NCI-H2081 treated with DMSO at 0.1 percent for 48 hours (cell line): Measurements from ENCODE around the gene WRAP73.
"Not testable (repeated sequence)": the region's sequence is repeated elsewhere in the genome, so short reads cannot be mapped to it uniquely, and the experiment has no call there.

ENCODE experiments used
- DNase-seq: peaks from one replicate; lab custom pipeline; 2025; lab: John Stamatoyannopoulos, UW

The WRAP73 gene

DNA sequence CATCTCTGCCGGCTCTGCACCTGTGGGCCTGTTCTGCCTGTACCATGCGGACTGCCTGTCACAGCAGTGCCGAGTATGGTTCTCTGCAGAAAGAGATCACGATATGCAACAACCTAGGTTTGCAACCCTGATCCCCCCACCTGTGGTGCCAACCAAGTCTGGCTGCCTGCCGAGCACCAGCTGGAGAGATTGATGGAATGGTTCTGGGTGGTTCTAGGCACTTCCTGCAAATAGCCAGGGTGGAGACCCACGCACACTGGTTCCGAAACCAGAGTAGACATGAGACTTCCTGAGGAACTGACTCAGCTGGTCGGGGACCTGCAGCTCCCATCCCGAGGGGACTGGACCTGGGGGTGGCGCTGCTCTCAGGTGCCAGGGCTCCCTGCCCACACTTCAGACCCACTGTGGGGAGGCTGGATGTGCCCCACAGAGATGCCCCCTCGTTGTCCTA, 19.7 kb downstream of the WRAP73 start:
- no peak for DNase-seq

DNA sequence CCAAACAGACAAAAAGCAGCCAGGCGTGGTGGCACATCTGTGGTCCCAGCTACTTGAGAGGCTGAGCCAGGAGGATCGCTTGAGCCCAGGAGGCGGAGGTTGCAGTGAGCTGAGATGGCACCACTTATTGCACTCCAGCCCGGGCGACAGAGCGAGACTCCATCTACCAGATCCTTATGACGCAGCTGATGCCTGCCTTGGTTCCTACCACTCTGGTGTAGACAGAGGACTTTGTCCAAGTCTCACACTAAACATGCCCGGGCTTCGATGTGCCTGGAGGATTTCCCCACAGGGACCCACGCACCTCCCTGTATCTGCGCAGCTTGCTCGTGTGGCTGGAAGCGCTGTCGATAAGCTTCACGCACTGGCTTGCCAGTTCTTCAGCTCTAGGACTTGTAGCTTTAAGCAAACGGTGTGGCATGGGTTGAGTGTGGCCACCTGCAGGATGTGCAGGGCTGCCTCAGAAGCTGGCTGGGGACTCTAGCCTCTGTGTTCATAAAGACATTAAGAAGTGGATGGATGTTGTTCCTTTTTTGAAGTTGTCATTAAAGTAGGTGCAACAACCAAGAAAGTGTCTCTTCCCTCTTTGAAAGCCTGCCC, 20.2 kb downstream of the WRAP73 start:
- no peak for DNase-seq

DNA sequence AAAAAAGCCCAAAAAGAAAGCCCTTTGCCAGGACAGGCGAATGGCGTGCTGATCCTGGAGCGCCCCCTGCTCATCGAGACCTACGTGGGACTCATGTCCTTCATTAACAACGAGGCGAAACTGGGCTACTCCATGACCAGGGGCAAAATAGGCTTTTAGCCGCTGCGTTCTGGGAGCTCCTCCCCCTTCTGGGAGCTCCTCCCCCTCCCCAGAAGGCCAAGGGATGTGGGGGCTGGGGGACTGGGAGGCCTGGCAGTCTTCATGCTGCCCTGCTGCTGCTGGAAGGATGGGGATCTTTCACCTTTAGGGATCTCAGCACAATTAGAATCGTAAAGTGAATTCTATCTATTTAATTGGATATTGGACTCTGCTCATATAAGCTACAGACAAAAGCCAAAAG, 21.5 kb downstream of the WRAP73 start:
- DNase-seq, result no peak

DNA sequence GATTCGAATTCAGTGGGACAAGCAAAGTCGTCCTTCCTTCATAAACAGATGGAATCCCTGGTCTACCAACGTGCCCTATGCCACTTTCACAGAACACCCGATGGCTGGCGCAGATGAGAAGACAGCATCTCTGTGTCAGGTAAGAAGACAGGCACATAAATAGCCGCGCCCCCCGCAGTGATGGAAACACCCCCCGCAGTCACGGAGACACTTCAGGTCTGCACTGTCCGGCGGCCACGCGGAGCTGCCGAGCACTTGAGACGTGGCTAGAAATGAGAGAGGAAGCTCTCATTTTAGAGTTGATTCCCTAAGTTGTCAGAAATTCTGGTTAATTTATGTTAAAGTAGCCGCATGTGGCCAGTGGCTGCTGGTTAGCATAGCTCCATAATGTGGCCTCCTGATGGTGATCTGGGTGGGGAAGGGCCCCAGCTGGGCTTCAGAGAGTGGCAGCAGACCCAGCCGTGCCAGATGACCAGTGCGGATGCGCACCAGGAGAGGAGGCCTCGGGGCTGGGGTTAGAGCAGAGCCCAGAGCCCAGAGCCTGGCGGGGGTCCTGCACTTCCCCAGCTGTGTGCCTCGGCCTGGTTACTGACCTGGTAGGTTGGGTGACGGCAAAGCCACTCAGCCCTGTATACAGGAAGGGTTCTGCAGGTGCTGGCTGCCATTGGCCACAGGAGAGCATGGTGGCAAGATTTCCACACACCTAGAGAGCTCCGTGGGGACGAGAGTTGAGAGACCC, 22.2 kb downstream of the WRAP73 start:
- no peak for DNase-seq

DNA sequence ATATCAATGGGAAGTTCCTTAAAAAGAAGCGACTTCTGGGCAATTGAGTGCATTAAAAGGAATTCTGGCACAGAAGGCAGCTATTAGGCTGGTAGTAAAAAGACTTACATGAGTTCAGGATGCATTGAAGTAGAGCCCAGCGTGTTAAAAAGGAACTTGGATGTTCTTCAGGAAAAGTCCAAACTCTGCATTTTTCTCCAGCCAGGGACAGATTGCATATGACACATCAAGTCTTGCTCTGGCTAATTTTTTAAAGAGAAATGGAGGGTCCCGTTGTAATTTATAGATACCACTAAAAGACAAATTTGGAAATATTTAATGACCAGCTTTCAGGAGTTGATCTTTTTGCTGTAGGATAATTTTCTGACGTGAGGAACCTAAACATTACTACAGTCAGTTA, 23.9 kb downstream of the WRAP73 start:
- no peak for DNase-seq

DNA sequence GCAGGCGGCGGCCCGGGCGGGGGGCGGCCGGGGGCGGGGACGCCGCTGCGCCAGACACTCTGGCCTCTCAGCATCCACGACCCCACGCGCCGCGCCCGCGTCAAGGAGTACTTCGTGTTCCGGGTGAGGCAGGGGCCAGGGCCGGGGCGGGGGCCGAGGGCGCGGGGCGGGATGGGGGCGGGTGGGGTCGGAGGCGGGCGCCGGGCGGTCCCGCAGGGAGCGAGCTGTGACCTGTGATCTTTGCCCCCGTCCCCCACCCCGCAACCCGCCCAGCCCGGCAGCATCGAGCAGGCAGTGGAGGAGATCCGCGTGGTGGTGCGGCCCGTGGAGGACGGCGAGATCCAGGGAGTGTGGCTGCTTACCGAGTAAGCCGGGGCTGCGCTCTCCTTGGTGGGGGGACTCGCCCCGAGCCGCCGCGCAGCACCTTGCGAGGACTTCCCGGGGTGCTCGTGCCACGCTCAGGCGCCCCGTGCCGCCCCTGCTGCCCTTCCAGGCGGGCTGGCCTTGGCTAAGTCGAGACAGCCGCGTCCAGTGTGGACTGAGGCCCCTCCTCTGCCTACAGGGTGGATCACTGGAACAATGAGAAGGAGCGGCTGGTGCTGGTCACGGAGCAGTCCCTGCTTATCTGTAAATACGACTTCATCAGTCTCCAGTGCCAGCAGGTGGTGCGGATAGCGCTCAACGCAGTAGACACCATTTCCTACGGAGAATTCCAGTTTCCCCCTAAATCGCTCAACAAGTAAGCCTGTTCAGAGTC, 24.6 kb downstream of the WRAP73 start:
- DNase-seq, result no peak

DNA sequence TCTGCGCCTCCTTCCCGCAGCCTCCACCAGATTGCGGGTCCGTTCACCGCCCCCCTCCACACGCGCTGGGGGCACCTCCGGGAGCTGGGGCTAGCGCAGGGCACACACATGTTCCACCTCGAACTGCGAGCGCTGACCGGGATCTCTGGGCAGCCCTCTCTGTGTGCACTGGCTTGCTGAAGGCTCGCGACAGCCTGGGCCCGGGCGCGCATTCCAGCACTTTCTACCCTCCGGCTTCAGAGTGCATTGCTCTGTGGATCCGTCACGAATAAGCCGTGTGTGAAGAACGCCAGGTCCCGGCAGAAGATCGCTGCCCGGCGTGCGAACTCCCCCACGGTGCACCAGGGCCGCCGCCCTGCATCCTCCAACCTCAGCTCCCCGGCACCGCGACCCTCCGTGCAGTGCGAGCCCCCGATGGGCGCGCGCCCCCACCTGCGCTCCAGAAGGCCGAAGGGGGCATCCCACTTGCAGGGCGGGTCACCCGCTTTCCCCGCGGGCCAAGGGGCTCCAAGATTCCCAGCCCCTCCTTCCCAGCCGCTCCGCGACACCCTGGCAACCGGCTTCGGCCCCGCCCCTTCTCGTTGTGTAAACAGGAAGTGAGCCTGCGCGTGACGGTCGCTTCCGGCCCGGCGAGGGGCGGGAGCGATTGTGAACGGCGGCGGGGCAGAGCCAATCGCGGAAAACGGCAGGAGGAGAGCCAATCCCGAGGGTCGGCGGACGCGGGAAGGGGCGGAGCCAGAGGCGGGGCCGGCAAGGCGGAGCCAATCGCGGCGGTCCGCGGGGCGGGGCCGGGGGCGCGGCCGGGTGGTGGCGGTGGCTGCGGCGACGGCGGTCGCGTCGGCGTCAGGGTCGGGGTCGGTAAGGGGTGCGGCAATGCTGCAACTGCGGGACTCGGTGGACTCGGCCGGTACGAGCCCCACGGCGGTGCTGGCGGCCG, 25.4 kb downstream of the WRAP73 start, which contains the start of gene TPRG1L:
Gene TPRG1L, plus strand, starts transcription at position 816 of the 937 bp plus-strand sequence. Its CDS starts 58 bp downstream, at position 874.
- peak; percentile 79 for DNase-seq

DNA sequence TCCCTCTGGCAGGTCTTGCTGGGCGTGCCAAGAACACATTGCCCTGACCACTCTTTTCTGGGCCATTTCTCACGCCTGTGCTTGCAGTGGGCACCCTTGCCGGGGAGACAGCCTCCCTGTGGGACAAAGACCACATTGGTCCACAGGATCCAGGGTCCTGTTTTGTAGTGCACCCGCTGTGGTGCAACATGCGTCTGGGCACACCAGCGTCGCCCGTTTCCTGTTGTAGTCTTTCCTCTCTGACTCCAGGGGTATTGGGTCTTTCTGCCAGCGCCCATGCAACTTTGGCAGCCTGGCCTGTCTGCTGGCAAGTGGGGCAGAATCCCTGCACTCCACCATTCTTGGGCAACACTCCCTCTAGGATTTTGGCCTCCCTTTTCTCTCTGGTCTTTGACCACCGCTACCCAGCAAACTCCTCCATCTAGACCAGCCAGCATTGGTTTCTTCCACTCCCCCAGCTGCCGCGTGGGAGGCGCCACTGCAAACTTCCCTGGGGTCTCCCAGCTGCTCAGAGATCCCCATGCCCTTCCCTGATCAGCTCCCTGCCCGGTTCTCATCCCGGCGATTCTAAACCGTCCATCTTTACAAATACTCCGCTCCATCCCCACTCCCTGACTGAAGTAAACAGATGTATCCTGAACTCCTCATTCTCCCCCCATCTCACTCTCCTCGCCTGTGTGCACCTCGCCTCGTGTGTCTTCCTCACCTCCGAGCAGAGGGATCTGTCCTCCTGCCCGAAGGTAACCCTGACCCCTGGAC, 26.3 kb downstream of the WRAP73 start:
- DNase-seq, result no peak

DNA sequence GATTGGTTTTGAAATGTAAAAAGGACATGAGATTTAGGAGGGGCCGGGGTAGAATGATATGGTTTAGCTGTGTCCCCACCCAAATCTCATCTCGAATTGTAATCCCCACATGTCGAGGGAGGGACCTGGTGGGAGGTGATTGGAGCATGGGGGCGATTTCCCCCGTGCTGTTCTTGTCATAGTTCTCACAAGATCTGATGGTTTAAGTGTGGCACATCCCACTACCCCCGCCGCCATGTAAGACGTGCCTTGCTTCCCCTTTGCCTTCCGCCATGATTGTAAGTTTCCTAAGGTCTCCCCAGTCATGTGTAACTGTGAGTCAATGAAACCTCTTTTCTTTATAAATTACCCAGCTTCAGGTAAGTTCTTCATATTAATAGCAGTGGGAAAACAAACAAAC, 27.8 kb downstream of the WRAP73 start:
- not testable (repeated sequence) for DNase-seq

DNA sequence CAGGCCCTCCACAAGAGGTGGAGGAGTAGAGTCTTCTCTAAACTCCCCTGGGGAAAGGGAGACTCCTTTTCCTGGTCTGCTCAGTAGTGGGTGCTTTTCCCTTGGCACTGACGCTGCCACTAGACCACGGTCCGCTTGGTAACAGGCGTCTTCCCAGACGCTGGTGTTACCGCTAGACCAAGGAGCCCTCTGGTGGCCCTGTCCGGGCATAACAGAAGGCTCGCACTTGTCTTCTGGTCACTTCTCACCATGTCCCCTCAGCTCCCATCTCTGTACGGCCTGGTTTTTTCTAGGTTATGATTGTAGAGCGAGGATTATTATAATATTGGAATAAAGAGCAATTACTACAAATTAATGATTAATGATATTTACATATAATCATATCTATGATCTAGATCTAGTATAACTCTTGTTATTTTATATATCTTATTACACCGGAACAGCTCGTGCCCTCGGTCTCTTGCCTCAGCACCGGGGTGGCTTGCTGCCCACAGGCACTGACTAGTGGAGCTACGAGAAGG, 28.7 kb downstream of the WRAP73 start:
- DNase-seq, result not testable (repeated sequence)

DNA sequence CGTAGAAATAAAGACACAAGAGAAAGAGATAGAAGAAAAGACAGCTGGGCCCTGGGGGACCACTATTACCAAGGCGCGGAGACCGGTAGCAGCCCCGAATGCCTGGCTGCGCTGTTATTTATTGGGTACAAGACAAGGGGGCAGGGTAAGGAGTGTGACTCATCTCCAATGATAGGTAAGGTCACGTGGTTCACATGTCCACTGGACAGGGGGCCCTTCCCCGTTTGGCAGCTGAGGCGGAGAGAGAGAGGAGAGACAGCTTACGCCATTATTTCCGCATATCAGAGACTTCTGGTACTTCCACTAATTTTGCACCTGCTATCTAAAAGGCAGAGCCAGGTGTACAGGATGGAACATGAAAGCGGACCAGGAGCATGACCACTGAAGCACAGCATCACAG, 29.2 kb downstream of the WRAP73 start:
- DNase-seq, result no peak

DNA sequence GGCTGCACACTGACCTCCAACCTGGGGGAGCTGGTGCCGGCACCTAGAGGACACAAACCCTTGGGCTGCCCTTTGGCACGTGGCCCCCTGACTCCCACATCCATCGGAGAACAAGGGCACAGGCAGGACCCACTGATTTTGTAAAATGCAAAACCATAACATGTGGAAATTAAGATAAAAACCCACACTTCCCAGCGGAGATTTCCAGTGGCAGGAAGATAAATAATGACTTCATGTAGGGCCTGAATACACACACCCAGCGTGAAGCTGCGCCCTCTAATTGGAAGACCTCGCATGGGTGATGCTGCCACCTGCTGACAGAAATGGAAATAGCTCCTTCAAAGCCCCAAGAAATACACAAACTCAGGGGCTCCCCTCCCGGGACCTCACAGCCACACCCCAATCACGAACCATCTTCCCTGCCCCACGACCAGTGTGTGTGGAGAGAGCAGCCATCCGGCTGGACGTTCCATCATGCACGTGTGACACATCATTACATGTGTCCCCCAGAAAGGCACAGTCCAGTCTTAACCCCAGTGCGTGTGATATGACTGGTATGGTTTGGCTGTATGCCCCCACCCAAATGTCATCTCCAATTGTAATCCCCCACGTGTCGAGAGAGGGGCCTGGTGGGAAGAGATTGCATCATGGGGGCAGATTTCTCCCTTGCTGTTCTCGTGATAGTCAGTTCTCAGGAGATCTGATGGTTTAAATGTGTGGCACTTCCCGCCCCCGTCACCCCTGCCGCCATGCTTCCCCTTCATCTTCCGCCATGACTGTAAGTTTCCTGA, 30.8 kb downstream of the WRAP73 start:
- no peak for DNase-seq

DNA sequence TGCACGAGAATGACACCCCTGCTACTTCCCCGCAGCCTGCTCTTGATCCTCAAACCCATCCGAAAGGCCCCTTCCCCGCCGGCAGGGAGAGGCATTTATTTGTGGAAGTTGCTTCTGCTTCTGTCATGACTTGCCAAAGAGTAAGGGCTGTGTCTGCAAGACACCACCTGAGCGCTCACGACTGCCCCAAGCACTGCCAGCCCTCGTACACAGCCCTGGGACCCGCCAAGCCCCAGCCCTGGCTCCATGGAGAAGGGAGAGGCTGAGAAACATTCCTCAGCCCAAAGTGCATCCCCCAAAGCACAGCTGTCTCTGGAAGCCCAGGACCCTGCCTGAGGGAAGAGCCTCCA, 31.4 kb downstream of the WRAP73 start:
- no peak for DNase-seq

DNA sequence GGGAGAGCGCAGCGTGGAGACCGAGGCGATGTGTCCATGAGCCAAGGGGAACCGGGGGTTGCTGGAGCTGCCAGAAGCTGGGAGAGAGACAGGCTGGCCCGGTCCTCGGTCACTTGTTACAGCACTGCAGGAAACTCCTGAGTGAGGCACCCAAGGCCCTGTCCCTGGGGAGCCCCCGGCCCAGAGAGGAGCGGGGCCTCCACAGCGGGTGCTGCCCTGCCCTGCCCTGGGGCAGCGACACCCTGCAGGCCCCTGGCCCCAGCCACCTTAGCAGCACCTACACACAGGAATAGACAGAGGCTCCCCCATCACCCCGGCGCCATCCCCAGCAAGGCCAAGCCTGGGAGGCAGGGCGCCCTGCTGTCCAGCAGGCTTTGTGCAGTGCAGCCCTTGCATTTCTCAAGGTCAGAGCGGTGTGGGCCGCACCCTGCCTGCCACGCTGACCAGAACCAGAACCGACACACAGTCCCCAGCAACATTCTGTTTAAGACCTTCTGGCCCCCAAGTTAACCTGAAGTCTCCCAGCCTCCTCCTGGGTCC, 32.0 kb downstream of the WRAP73 start:
- DNase-seq, result no peak

DNA sequence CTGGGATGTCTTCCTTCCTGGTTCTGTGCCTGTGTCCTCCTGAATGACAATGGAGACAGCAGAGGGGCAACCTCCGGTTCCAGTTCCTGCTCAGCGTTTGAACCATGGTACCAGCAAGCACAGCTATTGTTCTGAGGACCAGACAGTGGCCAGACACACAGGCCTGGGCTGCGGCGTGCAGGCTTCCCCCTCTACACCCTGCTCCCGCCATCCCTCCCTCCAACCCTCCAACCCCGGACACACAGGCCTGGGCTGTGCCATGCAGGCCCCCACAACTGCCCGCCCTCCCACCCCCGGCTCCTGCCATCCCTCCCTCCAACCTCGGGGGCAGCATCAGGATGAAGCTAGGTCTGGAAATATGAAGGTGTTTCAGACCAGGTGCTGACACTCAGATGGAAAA, 33.0 kb downstream of the WRAP73 start:
- no peak for DNase-seq

DNA sequence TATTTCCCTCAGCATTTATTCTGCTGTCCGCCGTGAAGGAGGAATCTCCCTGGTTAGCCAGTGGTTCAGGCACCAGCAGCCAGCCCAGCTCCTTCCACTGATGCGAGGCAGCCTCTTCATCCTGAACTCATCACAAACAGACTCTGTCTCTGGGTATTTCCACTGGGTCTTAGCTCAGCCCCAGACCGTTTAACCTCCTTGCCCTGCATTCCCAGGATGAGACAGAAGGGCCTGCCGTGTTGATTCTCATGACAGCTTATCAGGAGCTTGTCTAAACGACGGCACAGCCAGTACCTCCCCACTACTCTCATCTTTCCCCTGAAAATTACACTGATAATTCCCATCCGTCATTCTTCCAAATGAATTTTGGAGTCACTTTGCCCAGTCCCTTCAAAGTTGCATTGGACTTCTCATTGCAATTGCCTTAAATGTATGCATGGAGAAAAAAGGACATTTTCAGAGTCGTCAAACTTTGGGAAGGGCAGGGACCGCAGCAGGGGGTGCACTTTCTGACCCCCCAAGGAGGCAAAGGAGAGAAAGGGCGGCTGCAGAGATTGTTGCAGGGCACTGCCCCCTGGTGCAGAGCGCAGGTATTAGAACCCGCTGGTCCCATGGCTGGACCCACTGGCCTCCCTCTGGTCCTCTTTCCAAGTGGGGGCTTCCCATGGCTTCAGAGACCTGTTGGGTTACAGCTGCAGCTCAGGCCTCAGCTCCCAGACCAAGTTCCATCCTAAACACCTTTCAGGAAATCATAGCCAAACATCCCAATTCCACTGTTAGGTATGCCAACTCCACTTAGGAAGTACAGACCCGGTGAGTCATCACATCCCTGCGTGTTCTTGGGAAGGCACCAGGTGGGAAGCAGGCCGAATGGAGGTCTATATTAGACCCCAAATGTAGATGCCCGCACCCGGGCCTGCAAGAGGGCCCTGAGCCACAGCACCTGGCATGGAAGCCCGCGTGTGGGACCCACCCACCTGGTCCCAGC, 34.9 kb downstream of the WRAP73 start:
- no peak for DNase-seq

DNA sequence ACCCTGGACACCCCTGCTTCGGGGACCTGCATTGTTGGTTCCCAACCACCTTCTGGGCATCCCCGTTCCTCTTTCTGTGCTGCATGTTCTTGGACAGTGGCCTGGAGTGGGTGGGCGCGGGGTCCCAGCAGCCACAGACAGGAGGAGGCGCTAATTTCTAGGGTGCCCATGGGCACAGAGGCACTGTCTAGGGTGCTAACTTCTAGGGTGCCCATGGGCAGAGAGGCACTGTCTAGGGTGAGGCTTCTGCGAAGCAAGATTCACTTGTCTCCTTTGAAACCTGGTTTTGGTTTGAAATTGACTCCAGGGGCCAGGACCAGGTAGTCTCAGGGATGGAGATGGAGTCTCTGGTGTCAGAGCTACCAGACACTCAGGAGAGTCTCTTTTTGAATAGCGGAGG, 37.8 kb downstream of the WRAP73 start:
- no peak for DNase-seq

DNA sequence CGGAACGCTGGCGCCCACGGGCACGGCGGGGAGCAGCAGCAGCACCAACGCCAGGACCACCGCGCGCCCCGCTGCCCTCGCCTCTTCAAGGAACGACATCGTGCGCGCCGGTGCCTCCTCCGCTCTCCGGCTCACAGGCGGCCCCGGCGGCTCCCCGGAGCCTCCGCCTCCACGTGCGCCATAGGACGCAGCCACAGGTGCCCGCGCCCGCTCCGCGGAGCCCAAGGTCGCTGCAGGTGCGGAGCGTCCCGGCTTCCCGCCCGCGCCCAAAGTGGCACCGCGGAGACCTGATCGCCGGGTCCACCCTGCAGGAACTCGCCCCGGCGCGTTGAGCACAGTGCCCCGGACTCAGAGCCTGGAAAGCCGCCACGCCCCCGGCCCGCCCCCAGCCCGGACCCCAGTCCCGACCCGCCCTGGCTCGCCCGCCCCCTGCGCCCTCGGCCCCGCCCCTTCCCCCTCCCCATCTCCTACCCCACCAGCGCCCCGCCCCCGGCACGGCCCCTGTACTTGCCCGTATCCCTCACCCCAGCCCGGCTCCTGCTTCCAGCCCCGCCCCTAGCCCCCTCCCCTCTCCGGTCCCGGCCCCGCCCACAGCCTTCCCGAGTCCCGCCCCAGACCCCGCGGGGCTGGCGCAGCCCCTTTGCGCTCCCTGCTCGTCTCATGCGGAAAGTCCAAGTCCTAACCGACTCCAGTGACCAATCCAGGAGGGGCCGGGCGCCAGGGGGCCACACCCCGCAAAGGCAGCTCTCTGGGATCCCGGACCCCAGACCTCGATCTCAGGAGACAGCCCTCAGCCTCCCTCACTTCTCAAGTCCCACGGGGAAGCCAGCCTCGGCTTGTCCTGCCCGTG, 38.5 kb downstream of the WRAP73 start, which contains the start of gene MEGF6:
Gene MEGF6, minus strand, starts transcription at position 339 of the 850 bp plus-strand sequence. Its CDS starts 240 bp downstream, at position 99.
- no peak for DNase-seq
